IgD-negative memory B cell (primary cell): Measurements from ENCODE around the gene SLC22A7. TPM values are rescaled to one million over a fixed set of nuclear protein-coding genes. Genes with fewer than 3 reads are reported as not detected.
"Not testable (repeated sequence)": the region's sequence is repeated elsewhere in the genome, so short reads cannot be mapped to it uniquely, and the experiment has no call there.

Experiments
- H3K27ac Mint-ChIP-seq, 3 donors: one replicate each; pipeline ENCODE4 v1.8.0; 2020 to 2022; ENCODE audit warnings: mild to moderate bottlenecking in 3 of 3, mixed read lengths in 3 of 3, moderate library complexity in 1 of 3
- H3K27me3 Mint-ChIP-seq: one replicate; pipeline ENCODE4 v1.8.0; 2021; ENCODE audit warnings: mixed read lengths
- H3K36me3 Mint-ChIP-seq: one replicate; pipeline ENCODE4 v1.8.0; 2020; ENCODE audit warnings: mild to moderate bottlenecking, mixed read lengths
- H3K4me1 Mint-ChIP-seq, 3 donors: one replicate each; pipeline ENCODE4 v1.8.0; 2020 to 2022; ENCODE audit warnings: mixed read lengths in 3 of 3, mild to moderate bottlenecking in 1 of 3
- H3K4me3 Mint-ChIP-seq, 4 donors: one replicate each; pipeline ENCODE4 v1.8.0; 2020 to 2022; ENCODE audit warnings: mild to moderate bottlenecking in 4 of 4, mixed read lengths in 4 of 4, moderate library complexity in 3 of 4
- H3K9me3 Mint-ChIP-seq, 3 donors: one replicate each; pipeline ENCODE4 v1.8.0; 2020 to 2021; ENCODE audit warnings: mixed read lengths in 3 of 3, mild to moderate bottlenecking in 1 of 3
- polyA plus RNA-seq: library from polyadenylated mRNA; unstranded; fragments of 300-500 nt; fragmentation: Illumina TruSeq; gene quantifications from one replicate; pipeline ENCODE4 v1.2.3, GENCODE V29; 2021

The SLC22A7 gene
- polyA plus RNA-seq, 1 donor from 2014 or later: not detected

GRCh38 chr6:43347021-43347420 lies 49.0 kb downstream of the SLC22A7 start:
- Mint-ChIP-seq H3K9me3 (no peaks in the 10 kb centered on the region), H3K36me3 (peaks cover 10% of the 10 kb centered on the region), H3K27ac (no peak overlapping the region), H3K4me3 (no peak overlapping the region), H3K4me1 (no peaks in the 10 kb centered on the region), H3K27me3 (no peaks in the 10 kb centered on the region)

GRCh38 chr6:43347444-43347843 lies 49.4 kb downstream of the SLC22A7 start:
- no peaks in the 10 kb centered on the region for H3K27me3 Mint-ChIP-seq
- H3K9me3 Mint-ChIP-seq: no peaks in the 10 kb centered on the region
- H3K27ac Mint-ChIP-seq: no peak overlapping the region
- H3K4me1 Mint-ChIP-seq: no peaks in the 10 kb centered on the region
- H3K4me3 Mint-ChIP-seq: no peak overlapping the region
- peaks cover 10% of the 10 kb centered on the region for H3K36me3 Mint-ChIP-seq

GRCh38 chr6:43351951-43352350 lies 53.9 kb downstream of the SLC22A7 start:
- H3K4me3 Mint-ChIP-seq, H3K4me1 Mint-ChIP-seq, H3K36me3 Mint-ChIP-seq, H3K27ac Mint-ChIP-seq, H3K27me3 Mint-ChIP-seq, H3K9me3 Mint-ChIP-seq: not testable (repeated sequence)

Other genes with a start within 250 kb of the SLC22A7 start
- 5.3 TPM for gene CUL7, start 244.4 kb upstream of the SLC22A7 start, polyA plus RNA-seq
- 50.5 TPM for gene MRPL2, start 238.8 kb upstream of the SLC22A7 start, polyA plus RNA-seq
- 10.2 TPM for gene KLC4, start 238.6 kb upstream of the SLC22A7 start, polyA plus RNA-seq
- not detected for gene PTK7, start 221.9 kb upstream of the SLC22A7 start, polyA plus RNA-seq
- 5.0 TPM for gene SRF, start 127.0 kb upstream of the SLC22A7 start, polyA plus RNA-seq
- gene CUL9, start 116.1 kb upstream of the SLC22A7 start, polyA plus RNA-seq: 13.1 TPM
- 125 TPM for gene DNPH1, start 68.8 kb upstream of the SLC22A7 start, polyA plus RNA-seq
- 0.04 TPM for gene TTBK1, start 54.8 kb upstream of the SLC22A7 start, polyA plus RNA-seq
- 2.9 TPM for gene CRIP3, start 10.6 kb downstream of the SLC22A7 start, polyA plus RNA-seq
- 10.7 TPM for gene ZNF318, start 71.4 kb downstream of the SLC22A7 start, polyA plus RNA-seq
- 13.4 TPM for gene ABCC10, start 129.3 kb downstream of the SLC22A7 start, polyA plus RNA-seq
- gene DLK2, start 157.3 kb downstream of the SLC22A7 start, polyA plus RNA-seq: not detected
- 9.2 TPM for gene TJAP1, start 179.3 kb downstream of the SLC22A7 start, polyA plus RNA-seq
- not detected for gene LRRC73, start 212.1 kb downstream of the SLC22A7 start, polyA plus RNA-seq
- 87.2 TPM for gene YIPF3, start 218.7 kb downstream of the SLC22A7 start, polyA plus RNA-seq
- gene POLR1C, start 218.8 kb downstream of the SLC22A7 start, polyA plus RNA-seq: 19.6 TPM